Thymus (tissue), 11 donors: Measurements from ENCODE around the gene ITPR1. TPM values are rescaled to one million over a fixed set of nuclear protein-coding genes. Genes with fewer than 3 reads are reported as not detected.

Experiments
- DNase-seq, 9 donors: peaks; one replicate each; pipeline ENCODE4 v3.0.0-alpha.2; 2013; ENCODE audit warnings: low spot score in 9 of 9, low read depth in 6 of 9, missing footprints in 1 of 9
- H3K27ac ChIP-seq, 2 donors: one replicate each; pipeline ENCODE4 v1.5.1; 2013; ENCODE audit warnings: control low read depth in 1 of 2, low read depth in 1 of 2, low read length in 1 of 2, mild to moderate bottlenecking in 1 of 2, moderate library complexity in 1 of 2
- H3K27me3 ChIP-seq, 2 donors: one replicate each; pipeline ENCODE4 v1.5.1; 2013; ENCODE audit warnings: low read length in 1 of 2; ENCODE audit not compliant: control insufficient read depth in 2 of 2, insufficient read depth in 1 of 2
- H3K36me3 ChIP-seq, 2 donors: one replicate each; pipeline ENCODE4 v1.5.1; 2013; ENCODE audit warnings: low read length in 1 of 2, mild to moderate bottlenecking in 1 of 2, moderate library complexity in 1 of 2; ENCODE audit not compliant: control insufficient read depth in 2 of 2, insufficient read depth in 2 of 2
- H3K4me1 ChIP-seq, 2 donors: one replicate each; pipeline ENCODE4 v1.5.1; 2013; ENCODE audit warnings: low read length in 2 of 2; ENCODE audit not compliant: control insufficient read depth in 2 of 2, insufficient read depth in 2 of 2
- H3K4me3 ChIP-seq, 2 donors: one replicate each; pipeline ENCODE4 v1.5.1; 2013; ENCODE audit warnings: low read length in 2 of 2, control low read depth in 1 of 2, mild to moderate bottlenecking in 1 of 2
- H3K9me3 ChIP-seq, 2 donors: one replicate each; pipeline ENCODE4 v1.5.1; 2013; ENCODE audit warnings: low read length in 1 of 2, mild to moderate bottlenecking in 1 of 2; ENCODE audit not compliant: control insufficient read depth in 2 of 2, insufficient read depth in 1 of 2
- WGBS: extraction: QIAGEN DNeasy Blood & Tissue Kit; methylation state at CpG from one replicate; pipeline ENCODE4 v1.1.7; 2013; 5-methylcytosine and 5-hydroxymethylcytosine counted together
- polyA plus RNA-seq: library from polyadenylated mRNA; stranded (reverse); fragments of 200-250 nt; gene quantifications from one replicate; pipeline ENCODE4 v1.2.3, GENCODE V29; 2013
- total RNA-seq: library from RNA; stranded (reverse); fragments of 120-200 nt; gene quantifications from one replicate; pipeline ENCODE4 v1.2.4, GENCODE V29; 2013
- donor health status: healthy.

The ITPR1 gene
- total and polyA plus RNA-seq, 2 donors: 23.9 to 36.6 TPM

DNA sequence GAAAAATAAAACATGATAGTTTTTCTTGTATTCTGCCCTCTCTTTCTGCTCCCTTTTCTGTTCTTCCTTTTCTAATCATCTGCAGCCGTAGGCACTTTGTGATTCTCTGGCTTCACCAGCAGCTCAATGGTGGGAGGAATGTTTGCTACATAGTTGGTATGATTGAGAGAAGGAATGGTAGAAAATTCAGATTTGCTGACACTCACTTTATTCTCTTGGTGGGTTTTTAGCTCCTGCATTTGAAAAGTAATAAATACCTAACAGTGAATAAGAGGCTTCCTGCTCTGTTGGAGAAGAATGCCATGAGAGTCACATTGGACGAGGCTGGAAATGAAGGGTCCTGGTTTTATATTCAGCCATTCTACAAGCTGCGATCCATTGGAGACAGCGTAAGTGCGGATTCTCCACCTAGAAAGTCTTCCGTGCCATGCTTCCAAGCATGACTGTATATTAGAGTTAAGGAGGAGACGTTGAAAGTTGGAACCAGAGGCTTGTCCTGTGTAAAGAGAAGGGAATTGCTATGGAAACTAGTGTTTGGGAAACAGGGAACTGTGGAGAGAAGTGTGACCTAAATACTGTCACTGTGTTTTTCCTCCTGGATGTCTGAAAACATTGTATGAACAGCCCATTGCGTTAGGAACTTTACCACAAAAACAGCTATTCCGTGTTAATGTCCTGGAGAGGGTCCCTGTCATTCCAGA lies 148.9 kb downstream of the ITPR1 start:
- no peaks in the 10 kb centered on the region for H3K9me3 ChIP-seq
- no peak overlapping the region for H3K4me3 ChIP-seq
- peaks cover 0 to 16% of the 10 kb centered on the region in 2 donors for H3K4me1 ChIP-seq
- no peak overlapping the region for H3K27ac ChIP-seq
- 98% methylated on average over 9 of the region's 9 CpGs for WGBS
- no peak for DNase-seq
- no peaks in the 10 kb centered on the region for H3K27me3 ChIP-seq
- H3K36me3 ChIP-seq: peaks cover 49 to 51% of the 10 kb centered on the region in 2 donors

DNA sequence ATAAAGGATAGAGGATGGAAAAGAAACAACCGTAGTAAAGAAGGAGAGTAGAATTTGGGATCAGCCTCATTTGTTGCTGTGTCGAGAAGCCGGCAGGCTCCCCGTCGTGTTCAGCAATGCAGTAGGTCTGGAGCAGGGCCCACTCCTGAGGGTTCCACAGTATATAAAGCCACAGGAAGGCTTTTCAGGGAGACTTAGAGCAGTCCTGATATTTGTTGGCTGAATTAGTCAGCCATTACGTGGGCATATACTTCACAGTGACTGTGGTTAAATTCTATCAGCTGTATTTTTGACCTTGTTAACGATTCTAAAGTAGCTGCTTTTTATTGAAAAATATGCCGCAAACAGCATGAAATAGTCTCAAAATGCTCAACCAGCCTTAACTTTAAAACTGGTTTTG lies 149.5 kb downstream of the ITPR1 start:
- H3K4me3 ChIP-seq: no peak overlapping the region
- H3K27ac ChIP-seq: no peak overlapping the region
- no peak for DNase-seq
- H3K4me1 ChIP-seq: peaks cover 0 to 16% of the 10 kb centered on the region in 2 donors
- no peaks in the 10 kb centered on the region for H3K27me3 ChIP-seq
- H3K36me3 ChIP-seq: peaks cover 51 to 54% of the 10 kb centered on the region in 2 donors
- H3K9me3 ChIP-seq: no peaks in the 10 kb centered on the region
- WGBS: 97% methylated on average over 8 of the region's 8 CpGs

DNA sequence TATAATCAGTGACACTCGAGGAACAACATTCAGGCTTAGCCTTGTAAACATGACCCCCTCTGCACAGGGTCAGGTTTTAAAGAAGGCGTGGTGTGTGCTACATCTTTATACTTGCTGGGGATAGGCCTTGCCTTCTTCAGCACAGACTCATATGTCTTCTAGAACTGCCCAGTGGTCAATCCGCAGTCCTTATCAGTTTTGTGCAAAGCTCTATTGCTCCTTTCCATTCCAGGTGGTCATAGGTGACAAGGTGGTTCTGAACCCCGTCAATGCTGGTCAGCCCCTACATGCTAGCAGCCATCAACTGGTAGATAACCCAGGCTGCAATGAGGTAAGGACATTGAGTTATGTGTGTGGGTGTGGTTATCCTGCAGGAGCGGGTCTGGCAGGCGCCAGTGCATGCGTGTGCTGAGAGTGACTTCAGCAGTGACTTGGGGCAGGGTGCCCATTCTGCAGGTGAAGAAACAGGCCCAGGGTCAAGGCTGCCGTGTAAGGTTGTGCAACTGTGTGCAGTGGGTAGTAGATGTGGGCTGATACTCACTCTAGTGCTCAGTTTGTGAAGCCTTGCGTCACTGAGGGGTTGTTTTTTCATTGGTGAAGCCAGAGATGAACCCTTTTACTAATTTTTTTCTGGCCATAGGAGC lies 150.9 kb downstream of the ITPR1 start:
- Histone ChIP-seq H3K36me3 (peaks cover 50 to 56% of the 10 kb centered on the region in 2 donors), H3K4me3 (no peak overlapping the region), H3K4me1 (peaks cover 0 to 16% of the 10 kb centered on the region in 2 donors), H3K9me3 (no peaks in the 10 kb centered on the region), H3K27ac (no peak overlapping the region), H3K27me3 (no peaks in the 10 kb centered on the region)
- no peak for DNase-seq
- 96% methylated on average over 9 of the region's 9 CpGs for WGBS

DNA sequence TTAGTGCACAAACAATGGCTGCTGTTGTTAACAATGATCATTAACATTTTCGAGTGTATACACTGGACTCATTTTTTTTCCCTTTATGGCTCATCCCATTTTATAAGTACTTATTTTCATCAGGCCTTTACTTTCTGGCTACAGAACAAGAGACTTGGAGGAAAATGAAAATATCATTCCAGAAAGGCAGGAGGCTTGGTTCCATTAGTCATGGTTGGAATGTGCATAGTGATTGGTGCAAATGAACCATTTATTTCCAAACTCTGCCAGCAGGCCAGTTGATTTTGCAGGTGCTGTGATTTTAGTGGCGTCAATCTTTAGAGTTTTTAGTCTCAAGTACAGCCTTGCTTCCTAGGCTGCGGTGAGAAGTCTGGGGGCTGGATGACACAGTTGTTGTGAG lies 151.8 kb downstream of the ITPR1 start:
- H3K27me3 ChIP-seq: no peaks in the 10 kb centered on the region
- H3K9me3 ChIP-seq: no peaks in the 10 kb centered on the region
- peaks cover 49 to 55% of the 10 kb centered on the region in 2 donors for H3K36me3 ChIP-seq
- no peak overlapping the region for H3K4me3 ChIP-seq
- DNase-seq: peak in 1 of 9 donors; percentile 5
- H3K27ac ChIP-seq: peak overlapping the region in 1 of 2 donors; percentile 58
- 96% methylated on average over 3 of the region's 3 CpGs for WGBS
- peaks cover 0 to 16% of the 10 kb centered on the region in 2 donors for H3K4me1 ChIP-seq

DNA sequence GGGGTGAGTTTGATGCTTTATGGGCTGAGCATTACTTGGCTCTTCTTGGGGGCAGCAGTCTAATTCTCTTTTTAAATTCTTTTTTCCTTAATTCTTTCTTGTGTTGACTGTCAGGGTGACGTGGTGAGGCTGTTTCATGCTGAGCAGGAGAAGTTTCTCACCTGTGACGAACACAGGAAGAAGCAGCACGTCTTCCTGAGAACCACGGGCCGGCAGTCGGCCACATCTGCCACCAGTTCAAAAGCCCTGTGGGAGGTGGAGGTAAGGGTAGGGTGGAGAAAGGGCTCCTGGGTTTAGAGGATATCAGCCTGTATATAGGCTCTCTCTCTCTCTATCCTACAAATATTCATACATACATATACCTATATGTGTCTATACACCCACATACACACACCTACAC lies 152.3 kb downstream of the ITPR1 start:
- DNase-seq: peak in 4 of 9 donors; percentile 16 to 46 (median 23)
- Histone ChIP-seq H3K27ac (peak overlapping the region in 1 of 2 donors; percentile 58), H3K4me1 (peaks cover 0 to 16% of the 10 kb centered on the region in 2 donors), H3K9me3 (no peaks in the 10 kb centered on the region), H3K4me3 (no peak overlapping the region), H3K27me3 (no peaks in the 10 kb centered on the region), H3K36me3 (peaks cover 47 to 50% of the 10 kb centered on the region in 2 donors)
- WGBS: 47% methylated on average over 6 of the region's 6 CpGs

DNA sequence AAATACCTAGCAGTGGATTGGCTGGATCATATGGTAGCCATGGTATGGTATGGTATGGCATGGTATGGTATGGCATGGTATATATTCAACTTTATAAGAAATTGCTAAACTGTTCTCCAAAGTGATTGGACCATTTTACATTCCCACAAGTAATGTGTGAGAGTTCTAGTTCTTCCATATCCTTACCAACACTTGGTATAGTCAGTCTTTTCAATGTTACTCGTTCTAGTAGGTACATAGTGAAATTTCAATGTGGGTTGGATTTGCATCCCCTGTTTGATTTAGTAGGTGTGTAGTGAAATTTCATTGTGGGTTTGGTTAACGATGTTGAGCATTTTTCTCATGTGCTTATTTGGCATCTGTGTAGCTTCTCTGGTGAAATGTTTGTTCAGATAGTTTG lies 154.3 kb downstream of the ITPR1 start:
- Histone ChIP-seq H3K9me3 (no peaks in the 10 kb centered on the region), H3K36me3 (peaks cover 39 to 49% of the 10 kb centered on the region in 2 donors), H3K4me3 (no peak overlapping the region), H3K27ac (no peak overlapping the region), H3K27me3 (no peaks in the 10 kb centered on the region), H3K4me1 (peaks cover 0 to 16% of the 10 kb centered on the region in 2 donors)
- WGBS: 98% methylated on average over 2 of the region's 2 CpGs
- no peak for DNase-seq

DNA sequence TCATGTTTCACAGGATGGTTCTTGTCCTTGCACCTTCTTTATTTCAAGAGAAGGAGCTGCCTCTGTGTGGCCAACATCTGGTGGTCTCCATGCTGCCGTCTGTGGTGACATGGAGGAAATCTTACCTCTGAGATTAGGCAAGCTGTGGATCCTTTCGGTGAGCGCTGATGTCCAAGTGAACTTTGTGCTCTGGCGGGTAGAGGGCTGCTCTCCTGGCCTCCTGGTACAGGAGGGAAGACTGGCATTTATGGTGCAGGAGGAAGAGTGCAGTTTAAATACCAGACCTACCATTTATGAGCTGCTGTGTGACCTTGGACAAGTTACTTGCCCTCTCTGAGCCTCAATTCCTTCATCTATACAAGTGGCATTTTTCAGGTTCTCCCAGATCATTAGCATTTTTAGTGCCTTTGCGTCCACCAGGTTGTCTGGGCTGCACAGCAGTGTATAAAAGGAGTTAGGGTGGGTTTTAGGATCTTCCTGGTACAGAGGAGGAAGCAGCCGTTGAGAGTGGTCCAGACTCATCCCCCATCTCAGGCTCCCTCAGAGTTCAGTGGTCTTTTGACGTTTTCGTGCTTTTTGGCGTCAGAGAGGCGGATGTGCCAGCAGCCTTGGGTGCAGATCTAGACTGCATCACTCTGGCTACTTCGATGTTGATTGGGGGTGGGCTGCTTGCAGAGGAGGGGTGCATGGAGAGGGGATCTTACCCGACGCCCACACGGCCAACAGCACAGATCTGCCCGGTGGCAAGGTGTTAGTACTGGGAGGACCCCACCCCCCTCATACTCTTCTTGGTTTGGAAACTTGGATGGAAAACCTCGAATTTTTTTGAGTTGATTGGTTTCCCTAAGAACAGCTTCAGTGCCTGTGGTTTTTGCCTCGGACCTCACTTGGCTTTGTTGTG lies 162.2 kb downstream of the ITPR1 start:
- H3K9me3 ChIP-seq: no peaks in the 10 kb centered on the region
- no peak for DNase-seq
- H3K36me3 ChIP-seq: peaks cover 30 to 55% of the 10 kb centered on the region in 2 donors
- 93% methylated on average over 17 of the region's 17 CpGs for WGBS
- no peaks in the 10 kb centered on the region for H3K27me3 ChIP-seq
- no peak overlapping the region for H3K27ac ChIP-seq
- no peaks in the 10 kb centered on the region for H3K4me1 ChIP-seq
- H3K4me3 ChIP-seq: no peak overlapping the region

DNA sequence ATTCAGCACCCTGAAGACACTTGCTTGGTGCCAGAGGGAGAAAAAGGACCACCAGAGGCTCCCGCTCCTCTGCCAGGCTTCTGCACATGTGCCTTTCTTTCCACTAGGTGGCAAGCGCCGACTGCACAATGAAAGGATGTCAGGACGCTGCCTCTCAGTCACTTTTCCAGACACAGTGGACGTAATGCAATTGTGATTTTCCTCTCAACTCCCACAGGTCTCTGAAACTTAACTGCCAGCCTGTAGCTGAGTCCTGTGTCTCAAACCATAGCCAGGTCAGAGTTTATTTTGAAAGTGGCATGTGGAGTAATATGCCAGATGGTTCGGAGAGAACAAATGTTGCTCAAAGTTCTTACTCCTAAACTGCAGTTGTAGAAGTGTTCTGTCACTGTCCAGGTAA lies 162.9 kb downstream of the ITPR1 start:
- WGBS: 89% methylated on average over 6 of the region's 6 CpGs
- no peaks in the 10 kb centered on the region for H3K4me1 ChIP-seq
- H3K4me3 ChIP-seq: no peak overlapping the region
- peak in 2 of 9 donors; percentile 24 to 33 for DNase-seq
- no peak overlapping the region for H3K27ac ChIP-seq
- no peaks in the 10 kb centered on the region for H3K27me3 ChIP-seq
- peaks cover 32 to 55% of the 10 kb centered on the region in 2 donors for H3K36me3 ChIP-seq
- H3K9me3 ChIP-seq: no peaks in the 10 kb centered on the region
